GM19099 (cell line): ENCODE data around the gene TPST2.
A peak's percentile ranks its signal among the peaks of the same experiment; 100 is the strongest.

Source experiments
- POLR2A ChIP-seq: IDR thresholded peaks from 3 replicates; pipeline ENCODE4 v1.6.1; 2011; ENCODE audit warnings: low read depth; ENCODE audit not compliant: insufficient read length; ENCODE audit errors: extremely low read depth

Gene TPST2

DNA sequence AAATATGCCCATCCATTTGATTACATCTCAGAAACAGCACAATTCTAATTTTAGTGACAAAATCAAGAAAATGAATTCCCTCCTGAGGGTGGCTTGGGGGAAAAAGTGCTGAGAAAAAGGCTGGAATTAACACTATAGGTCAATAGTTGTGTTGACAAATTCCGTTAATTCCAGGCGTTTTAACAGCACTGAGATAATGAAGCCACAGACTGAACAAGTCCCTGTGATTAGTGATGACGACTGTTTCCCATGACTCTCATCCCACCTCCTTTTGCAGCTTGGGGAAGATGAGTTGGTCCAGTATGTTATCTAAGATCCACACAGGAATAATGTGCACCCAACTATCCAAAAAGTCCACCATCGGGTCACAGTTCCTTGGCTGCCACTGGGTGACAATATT, 93.5 kb downstream of the TPST2 start:
- no peak for TF ChIP-seq POLR2A

- TF ChIP-seq POLR2A: no peak
Measured at GRCh38 chr22:26494506-26494905, 95.4 kb downstream of the TPST2 start.

DNA sequence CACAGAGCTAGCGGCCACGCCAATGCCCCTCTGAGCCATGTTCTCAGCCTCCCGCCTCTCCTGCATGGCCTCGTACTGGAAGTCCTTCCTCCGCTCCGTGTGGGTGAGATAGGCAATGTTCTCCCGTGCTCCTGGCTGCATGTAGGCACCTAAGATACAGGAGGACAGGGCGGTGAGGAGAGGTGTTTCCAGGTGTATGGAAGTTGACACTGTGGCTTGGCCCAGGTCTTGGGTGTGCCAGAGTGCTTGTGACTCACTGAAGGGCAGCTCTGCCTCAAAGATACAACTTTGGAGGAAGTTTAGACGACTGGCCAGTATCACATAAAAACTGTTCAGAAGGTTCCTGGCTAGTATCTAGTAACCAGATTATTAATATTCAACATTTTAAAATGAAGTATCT, 97.7 kb downstream of the TPST2 start:
- no peak for TF ChIP-seq POLR2A

DNA sequence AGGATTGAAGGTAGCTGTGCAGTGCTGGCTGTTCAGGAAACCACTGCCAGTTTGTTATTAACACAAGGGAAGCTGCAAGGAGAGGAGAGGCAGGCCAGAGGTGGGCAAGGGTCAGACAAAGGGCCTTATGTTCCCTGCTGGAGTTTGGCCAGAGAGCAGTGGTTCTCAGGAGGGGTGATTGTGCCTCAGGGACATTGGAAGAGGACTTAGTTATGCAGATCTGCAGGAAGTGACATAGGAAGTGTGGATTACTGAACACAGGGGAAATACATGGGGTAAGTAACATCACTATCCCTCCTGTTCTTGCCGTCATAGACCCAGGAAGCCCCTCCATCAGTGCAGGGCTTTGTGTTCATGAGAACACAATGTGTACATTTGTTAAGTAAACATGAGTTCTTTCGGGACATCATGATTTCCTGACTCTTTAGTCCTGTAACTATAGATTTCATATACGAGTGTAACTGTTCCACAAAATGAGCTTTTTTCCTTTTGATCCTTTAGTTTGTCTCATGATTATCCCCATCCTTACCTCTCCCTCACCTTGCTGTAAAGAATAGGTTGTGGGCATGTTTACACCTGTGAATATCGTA, 100.4 kb downstream of the TPST2 start:
- TF ChIP-seq POLR2A: no peak

GRCh38 chr22:26487996-26488395, 101.9 kb downstream of the TPST2 start:
- no peak for TF ChIP-seq POLR2A

DNA sequence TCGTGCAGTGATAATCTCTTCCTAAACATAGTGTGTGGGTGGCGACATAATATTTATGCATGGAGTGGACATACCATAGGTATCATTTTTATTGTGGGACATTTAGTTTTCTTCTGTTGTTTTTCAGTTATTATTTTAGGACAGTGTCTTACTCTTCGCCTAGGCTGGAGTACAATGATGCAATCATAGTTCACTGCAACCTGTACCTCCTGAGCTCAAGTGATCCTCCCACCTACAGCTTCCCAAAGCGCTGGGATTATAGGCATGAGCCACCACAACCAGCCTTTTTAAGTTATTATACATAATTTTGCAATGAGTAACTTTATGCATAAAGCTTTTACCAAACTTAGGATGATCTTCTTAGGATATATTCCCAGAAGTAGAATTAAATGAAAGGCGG, 103.5 kb downstream of the TPST2 start:
- TF ChIP-seq POLR2A: no peak

DNA sequence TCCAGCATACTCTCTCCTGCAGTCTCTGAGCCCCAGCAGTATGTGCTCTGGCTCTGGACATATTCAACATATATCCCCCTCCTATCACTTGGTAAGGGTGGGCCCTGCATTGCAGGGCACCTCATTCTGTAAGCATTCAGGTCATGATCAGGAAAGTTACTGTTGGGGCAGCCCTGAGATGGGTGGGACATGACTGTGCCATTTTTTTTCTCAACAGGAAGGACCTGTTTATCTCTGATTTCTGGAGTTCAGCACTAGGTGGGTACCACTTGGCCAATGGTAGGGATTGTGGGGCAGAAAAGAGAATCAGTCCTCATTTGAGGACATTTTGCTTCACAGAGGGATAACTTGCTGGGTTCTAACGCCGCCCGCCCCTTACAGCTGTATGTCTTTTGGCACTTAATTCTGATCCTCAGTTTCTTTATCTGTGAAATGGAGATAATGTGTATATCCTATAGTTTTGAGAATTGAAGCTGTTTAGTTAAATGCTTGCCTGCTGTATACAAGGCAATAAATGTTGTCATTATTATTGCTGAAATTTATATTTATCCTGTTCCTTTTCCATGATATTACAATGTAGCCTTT, 104.0 kb downstream of the TPST2 start:
- TF ChIP-seq POLR2A: no peak

GRCh38 chr22:26485013-26485412, 104.9 kb downstream of the TPST2 start:
- TF ChIP-seq POLR2A: no peak

- TF ChIP-seq POLR2A: no peak
Measured at GRCh38 chr22:26484360-26484706, 105.6 kb downstream of the TPST2 start.

DNA sequence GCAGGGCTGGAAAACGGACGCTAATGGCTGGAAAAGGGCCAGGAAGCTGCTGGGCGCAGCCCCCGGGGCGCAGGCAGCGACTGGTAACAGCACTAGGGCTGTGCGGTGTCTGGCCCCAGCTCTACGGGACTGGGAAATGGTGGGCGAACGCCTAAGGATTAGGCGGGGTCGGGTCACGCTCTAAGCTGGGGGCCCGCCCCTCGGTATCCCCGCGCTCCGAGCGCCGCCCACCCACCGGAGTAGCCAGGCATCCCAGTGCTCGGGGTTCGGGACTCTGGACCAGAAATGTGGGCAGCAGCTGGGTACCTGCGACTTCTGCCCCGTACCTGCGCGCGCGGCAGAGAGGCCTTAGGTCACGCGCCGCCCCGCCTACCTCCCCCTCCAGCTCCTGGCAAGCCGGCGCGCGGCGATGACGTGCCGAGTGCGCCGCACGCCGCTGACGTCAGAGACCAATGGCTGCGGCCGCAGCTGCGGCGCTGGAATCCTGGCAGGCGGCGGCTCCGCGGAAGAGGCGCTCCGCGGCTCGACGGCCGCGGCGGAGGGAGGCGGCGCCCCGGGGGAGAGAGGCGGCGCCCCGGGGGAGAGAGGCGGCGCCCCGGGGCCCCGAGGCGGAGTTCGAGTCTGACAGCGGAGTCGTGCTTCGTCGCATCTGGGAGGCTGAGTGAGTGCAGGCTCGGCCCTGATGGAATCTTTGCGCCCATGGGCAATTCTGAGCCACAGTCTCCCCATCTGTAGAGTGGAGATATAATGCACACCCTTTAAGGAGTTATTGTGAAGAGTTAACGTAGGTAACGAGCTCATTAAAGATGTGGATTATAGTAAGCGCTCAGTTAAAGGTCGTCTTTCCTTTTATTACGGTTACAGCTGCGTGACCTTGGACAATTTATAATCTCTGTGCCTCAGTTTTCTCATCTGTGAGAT, 106.2 kb downstream of the TPST2 start, which contains the start of the genes HPS4 and SRRD:
HPS4 (minus strand) TSS at position 345 of the 921 bp plus-strand sequence. CDS start 2,021 bp downstream, outside the sequence.
SRRD (plus strand) TSS at position 439 of the 921 bp plus-strand sequence; CDS start at position 453, 14 bp downstream.
- TF ChIP-seq POLR2A: peak; percentile 83

GRCh38 chr22:26483043-26483438, 106.9 kb downstream of the TPST2 start:
- no peak for TF ChIP-seq POLR2A

DNA sequence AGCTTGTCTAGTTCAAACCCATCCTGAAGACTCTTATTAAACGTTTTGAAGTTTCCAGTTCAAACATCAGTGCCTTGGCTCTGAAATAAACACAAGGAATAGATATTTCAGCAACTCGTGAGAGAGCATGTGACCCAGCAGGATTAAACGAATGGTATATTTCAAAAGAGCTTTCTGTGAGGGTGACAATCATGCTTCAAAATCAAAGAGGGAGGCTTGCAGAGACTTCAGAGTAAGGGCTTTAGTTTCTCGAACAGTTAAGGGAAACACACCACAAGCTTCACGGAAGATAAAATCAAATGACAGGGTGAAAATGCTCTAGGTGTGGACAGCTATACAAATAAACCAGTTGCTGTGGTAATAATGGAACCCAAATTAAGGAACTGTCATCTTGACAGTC, 107.8 kb downstream of the TPST2 start:
- no peak for TF ChIP-seq POLR2A

DNA sequence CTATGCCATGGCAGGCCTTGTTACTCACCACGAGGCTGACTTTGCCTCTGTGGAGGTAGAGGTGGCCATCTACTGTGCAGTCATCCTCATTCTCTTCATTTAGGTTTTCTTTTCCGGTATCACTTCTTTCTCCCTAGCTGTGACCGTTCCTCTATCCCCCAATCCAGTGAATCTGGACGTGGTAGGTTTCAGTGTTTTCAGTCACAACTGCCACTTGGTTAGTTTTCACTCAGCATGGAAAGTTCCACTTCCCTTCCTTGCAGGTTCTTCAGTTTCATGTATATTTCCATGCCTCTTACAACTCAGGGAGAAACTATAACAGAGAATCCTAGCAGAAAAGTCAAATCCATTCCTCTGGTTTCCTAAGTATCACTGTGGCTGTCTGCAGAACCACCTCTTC, 108.2 kb downstream of the TPST2 start:
- TF ChIP-seq POLR2A: no peak

DNA sequence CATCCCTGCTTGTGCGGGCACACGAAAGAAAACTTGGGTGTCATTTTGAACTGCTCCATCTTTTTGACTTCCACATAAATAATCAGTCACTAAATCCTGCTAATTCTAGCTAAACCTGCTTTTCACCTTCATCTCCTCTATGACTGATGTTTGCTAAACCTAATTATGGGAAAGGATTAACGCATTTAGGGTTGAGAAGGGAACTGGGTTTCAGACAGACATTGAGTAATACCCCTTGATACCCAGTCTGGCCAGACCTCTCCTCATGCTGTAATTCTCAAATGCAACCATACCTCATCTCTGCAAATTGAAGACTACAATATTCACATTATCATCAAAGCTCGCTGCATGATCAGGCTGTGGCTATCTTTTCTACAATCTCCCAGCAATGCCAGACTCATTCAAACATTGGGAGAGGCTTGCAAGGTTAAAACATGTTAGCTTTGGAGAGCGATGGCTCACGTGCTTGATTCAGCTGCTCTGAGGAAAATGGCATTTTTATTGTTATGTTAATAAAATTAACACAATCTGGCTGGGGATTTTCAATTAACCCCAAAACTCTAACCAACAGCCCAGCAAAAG, 108.7 kb downstream of the TPST2 start:
- no peak for TF ChIP-seq POLR2A

GRCh38 chr22:26480611-26480932, 109.4 kb downstream of the TPST2 start:
- no peak for TF ChIP-seq POLR2A
